GM21528 (cell line): ENCODE results near the gene TMEM207.

Experiments
- ATAC-seq: cut with Tn5 transposase; IDR thresholded peaks from one replicate; pipeline ENCODE4 v1.9.1; 2021; ENCODE audit warnings: mild to moderate bottlenecking, moderate library complexity; ENCODE audit not compliant: unreplicated experiment, low FRiP score

Gene TMEM207

DNA sequence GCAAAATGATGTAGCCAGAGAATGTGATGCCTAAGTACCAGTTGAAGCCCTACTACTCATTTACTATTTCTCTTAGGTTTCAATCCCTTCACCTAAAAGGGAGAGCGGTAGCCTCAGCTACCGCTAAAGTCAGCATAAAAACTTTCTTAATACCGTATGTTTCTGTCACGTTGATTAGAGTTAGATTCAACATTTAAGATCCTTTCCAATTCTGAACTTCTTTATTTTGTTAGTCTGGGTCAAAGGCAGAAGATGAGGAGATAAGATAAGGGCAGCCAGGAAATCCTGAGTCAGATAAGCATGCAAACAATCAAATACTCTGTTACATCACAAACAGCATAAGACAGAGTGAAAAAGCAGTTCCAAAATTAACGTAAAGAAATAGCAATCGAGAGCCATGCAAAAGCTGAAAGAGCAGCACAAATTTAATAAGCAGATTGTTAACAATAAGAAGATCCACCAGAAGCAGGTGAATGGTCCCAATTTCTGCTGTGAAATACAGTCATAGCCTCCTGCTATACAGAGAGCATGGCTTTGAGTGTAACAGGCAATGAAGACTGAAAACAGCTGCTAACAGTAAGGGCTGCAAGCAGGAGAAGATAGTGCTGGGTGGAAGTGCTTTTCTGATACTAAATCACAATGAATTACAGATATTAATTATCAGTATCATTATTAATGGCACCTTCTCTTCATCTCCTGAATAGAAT is 3.0 kb downstream of the TMEM207 start:
- no peak for ATAC-seq

DNA sequence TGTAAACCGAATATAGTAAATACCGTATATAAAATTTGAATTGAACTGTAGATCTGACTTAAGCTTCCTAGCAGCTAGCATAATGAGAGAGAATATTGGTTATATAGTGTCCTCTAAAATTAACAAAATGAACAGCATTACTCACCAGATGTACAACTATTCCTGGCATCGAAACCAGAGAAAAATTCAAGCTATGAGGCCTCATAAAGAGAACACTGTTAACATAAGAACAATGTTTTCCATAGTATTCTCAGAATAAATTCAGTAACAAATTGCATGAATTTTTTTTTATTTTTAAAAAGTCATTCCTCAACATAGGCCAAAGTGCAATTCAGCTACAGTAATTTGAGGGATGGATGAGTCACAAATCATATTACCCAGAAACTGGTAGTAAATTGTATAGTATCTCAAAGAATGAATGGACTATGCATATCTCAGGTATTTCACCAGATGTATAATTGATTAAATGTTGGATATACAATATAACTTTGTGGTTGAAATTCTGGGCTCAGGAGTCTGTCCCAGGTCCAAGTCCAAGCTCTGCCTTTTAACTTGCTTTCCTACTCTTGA is 5.0 kb downstream of the TMEM207 start:
- ATAC-seq, result no peak

DNA sequence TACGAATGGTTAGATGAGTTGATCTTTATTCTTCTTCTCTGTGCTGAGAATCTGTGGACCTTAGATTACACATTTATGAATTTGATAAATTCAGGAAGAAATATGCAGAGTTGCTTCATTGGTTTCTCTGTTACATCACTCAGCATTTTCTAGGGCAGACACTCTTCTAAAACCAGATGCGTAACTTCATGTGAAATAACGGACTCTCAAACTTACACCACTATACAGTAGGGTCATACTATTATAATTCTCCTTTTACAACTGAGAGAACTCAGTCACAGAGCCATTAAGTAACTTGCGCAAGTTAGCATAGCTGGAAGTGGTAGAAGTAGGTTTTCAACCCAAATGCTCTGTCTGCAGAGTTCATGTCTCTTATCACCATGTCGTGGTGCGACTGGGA is 5.7 kb downstream of the TMEM207 start:
- no peak for ATAC-seq

DNA sequence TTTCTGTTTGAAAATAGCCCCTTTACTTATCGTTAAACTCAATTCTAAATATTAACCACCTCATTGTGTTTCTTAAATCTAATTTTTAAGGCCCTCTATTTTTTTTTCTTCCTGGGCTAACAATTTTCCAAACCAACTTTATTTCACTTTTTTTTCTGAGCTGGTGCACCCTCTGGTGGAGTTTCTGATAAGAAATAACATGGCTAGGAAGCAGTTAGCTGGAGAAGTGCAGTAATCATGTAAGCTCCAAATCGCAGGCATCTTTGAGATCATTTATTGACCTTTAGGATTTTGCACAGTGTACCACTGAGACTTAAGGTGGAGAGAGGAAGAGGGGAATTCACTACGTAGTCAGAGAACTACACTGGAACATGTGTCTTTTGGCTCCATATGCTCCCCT is 6.4 kb downstream of the TMEM207 start:
- ATAC-seq, result no peak

DNA sequence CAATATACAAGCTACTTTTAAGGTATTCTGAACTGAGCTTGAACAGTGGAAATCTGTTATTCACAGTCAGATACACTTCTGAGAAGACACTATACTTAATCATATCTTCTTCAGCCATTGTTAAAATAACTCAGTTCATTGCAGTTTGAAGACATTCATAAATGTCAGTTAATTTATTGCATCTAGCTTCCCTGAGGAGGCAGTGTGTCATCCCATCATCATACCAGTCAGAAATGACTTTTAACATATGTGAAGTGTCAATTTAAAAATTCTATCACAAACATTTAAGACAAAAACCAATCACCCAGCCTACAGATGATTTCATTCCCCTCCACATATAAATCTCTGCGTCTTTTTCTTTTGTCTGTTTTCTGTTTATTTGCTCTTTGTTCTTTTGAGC is 7.5 kb downstream of the TMEM207 start:
- ATAC-seq, result no peak

DNA sequence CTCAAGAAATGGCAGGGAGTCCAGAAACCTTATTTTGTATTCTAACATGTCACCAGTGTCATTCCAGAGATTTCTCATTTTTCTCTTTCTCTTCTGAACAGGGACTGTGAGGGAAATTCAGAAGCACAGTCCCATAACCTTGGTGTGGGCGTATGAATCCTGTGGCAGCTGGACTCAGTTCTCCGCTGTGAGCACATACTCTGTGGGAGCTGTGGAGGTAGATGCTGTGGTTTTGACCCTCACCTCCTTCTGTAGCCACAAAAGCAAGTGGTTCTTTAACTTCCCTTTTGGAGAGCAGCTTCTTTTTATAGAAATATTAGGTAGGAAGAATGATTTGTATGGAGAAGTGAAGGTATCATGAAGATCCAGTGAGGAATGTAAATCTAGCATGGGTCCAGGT is 13.4 kb downstream of the TMEM207 start:
- ATAC-seq, result no peak

DNA sequence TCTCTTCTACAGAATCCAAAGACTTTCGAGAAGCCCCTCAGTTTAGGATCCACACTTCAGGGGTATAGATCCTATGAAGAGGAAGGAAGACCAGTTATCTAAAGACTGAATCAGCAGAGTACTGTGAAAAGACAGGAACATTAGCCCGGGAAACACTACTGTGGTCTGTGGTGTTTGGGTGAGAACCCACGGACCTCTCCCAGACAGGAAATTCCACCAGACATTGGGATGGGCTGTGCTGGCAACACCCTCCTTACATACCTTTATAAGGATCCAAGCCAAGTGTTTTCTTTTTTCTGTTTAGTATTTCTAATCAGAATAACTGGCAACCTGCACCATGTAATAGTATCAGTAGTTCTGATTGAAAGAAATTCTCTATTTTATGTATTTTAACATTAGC is 14.1 kb downstream of the TMEM207 start:
- ATAC-seq, result no peak

DNA sequence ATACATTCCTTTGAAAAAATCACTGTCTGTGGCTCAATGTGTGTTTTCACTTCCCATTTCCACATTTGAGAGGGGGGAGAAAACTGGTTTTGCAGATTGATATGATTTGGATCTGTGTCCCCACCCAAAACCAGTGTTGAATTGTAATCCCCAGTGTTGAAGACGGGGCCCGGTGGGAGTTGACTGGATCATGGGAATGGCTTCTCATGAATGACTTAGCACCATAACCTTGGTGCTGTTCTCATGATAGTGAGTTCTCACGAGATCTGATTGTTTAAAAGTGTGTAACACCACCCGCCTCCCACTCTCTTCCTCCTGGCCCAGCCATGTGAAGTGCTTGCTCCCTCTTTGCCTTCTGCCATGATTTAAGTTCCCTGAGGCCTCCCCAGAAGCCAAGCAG is 16.1 kb downstream of the TMEM207 start:
- ATAC-seq, result no peak

DNA sequence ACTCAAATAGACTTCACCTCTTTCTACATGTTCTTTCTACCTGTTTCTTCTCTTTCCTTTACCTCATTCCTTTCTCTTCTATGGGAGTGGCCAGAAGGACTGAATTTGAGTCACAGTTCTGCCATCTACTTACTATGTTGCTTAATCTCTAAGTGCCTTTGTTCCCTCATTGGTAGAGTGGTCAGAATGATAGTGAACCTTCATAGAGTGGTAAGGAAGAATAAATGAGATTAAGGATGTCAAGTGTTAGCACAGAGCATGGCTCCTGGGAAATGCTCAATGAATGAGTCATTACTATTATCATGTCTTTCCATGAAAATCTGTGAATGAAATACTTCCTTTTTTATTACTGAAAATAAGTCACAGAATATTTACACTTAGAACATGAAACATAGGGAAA is 17.5 kb downstream of the TMEM207 start:
- ATAC-seq, result no peak

DNA sequence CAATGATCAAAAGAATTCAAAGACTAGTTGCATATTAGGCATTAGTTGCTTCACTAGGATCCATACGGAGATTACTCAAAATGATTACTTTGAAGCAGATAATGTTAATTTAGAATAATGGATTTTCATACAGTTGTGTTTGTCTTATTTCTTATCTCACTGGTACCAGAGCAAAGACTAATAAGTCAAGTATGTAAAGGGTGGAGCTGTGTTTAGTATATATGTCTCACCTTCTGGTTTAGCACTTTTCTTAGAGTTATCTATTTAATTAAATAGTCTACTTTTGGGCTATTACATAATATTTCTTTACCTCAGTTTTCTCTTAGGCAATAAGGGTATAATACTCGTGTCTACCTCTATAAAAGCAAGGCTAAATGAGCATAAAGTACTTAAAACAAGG is 18.8 kb downstream of the TMEM207 start:
- ATAC-seq, result no peak

DNA sequence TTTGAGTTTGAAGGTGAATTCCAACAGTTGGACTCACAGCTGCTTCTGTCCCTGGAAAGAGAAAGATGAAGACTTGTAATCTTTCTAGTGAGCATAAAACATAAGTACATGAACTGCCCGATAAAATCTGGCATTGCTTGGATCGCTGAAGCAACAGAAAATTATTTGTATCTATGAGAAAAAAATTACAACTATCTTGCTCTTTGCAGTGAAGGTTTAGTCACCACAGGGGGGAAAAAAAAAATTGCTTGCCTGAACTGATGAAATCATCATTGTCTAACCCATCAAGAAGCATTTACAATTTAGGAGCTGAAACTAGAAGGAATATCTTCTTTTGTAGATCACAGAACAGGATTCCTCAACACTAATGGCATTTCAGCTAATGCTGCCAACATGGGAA is 20.0 kb downstream of the TMEM207 start:
- no peak for ATAC-seq

DNA sequence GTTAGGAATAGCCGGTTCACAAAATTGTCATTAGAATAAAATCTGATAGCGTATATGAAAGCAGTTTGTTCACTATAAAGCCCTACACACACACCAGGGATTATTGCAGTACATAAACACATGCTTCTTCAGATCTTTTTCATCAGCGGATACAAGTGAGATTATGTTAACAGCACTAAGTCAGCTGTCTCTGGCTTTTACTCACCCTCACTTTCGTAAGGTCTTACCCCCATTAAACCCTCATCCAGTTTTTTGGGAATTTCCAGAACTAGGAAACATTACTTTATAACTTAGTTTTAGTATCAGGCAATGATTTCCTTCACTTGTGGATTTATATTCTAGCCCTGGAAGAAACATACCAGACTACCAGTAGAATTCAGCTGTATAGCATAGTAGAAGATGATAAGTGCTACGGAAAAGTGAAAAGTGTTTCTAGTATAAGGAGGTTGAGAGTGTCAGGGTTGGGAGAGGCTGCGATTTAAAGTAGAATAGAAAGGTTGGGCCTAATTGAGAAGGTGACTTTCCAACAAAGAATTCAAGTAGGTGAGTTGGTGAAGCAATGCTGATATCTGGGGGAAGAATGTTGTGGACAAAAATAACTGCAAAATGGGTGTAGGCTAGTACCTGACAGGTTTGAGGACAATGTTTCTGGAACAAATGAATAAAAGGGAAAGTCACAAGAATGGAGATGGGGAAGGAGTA is 22.7 kb downstream of the TMEM207 start:
- ATAC-seq, result no peak

DNA sequence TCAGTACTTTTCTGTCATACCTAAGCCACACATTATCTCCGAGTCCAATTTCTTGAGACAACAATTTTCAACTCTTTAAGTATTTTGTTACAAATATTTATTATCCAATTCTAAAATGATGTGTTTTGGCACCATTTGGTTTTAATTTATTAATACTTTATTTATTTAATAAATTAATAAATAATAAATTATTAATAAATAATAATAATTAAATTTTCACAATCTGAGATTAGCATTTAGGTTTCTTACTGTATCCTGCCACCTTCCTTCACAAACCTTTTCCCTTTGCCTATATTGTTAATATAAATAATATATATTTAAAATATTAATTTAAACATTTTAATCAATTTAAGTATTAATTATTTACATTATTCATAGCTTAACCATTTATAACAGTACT is 23.9 kb downstream of the TMEM207 start:
- no peak for ATAC-seq

DNA sequence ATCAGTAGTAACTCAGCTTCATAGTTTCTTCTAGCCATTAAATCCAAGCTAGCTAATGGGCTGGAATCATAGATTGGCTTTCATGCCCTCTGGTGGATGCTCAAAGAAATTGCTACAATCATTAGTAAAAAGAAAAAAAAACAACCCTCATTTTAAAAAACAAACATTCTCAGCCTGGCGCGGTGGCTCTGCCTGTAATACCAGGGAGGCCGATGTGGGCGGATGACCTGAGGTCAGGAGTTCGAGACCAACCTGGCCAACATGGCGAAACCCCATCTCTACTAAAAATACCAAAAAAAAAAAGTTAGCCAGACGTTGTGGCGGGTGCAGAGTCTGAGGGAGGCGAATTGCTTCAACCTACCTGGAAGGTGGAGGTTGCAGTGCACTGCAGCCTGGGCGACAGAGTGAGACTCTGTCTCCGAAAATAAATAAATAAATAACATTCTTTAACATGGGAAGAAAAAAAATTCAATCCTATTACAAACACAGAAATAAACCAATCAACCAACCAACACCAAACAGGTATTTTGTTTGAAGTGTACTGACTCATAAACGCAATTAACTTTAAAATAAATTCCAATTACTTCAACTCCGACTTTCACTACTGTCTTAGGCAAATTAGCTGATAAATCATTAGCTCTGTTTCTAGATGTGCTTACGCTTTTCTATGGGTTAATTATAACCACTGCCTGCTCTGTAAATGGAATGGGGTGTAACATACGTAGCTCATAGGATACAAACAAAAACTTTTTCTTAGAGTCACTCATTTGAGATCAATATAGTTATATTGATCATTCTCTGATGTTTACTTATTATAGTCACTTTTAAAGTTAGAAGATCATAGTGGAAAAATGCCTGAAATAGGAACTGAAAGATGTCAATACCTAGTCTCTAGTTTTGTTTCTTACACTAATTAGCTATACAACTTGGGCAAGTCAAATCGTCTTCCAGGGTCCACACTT is 24.9 kb downstream of the TMEM207 start:
- ATAC-seq, result peak; percentile 59

DNA sequence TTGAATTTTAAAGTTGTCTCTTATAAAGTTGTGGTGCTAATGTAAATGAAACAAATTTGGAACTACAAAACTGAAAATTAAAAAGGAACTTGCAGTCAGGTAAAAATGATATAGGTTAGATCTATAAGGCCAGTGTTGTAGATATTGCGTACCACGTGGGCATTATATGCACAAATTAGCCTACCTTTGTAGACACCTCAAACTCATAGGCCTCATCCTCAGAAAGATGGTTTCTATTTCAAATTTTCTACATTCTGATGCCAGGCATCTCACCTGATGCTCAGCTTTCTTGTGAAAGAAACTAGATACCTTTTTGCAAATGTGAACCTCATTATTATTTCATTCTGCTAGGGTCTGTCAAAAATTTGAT is 25.6 kb downstream of the TMEM207 start:
- peak; percentile 17 for ATAC-seq

DNA sequence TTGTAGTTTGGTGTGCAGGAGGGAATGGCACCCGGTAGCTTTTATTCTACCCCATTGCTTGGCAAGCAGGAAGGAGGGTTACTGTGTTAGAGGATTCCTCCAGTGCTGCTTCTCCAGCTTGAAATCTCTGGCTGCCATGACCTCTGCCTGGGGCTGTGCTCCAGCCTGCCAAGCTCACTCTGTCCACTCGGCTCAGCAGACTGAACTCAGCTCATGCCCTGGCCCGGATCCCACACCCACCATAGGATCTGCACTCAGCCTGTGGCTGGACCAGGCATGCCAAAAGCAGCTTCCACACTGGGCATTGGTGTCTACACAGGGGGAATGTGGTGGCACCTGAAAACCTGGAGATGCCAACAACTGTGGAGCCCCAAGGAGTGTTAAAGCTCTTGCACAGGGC is 35.4 kb downstream of the TMEM207 start:
- ATAC-seq, result no peak

DNA sequence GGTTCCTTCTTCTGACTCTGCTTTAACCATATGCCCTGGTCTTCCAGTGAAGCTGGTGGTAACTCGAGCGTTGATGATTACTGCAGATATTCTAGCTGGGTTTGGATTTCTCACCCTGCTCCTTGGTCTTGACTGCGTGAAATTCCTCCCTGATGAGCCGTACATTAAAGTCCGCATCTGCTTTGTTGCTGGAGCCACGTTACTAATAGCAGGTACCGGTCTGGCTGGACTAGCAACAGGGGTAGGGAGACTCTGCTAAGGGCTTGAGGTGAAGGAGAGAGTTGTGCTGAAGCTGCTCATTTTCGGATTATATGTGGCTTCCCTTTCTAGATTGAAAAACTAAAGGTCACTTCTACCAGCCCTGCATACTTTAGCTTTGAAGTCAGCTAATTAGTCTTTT is 45.0 kb downstream of the TMEM207 start:
- no peak for ATAC-seq

DNA sequence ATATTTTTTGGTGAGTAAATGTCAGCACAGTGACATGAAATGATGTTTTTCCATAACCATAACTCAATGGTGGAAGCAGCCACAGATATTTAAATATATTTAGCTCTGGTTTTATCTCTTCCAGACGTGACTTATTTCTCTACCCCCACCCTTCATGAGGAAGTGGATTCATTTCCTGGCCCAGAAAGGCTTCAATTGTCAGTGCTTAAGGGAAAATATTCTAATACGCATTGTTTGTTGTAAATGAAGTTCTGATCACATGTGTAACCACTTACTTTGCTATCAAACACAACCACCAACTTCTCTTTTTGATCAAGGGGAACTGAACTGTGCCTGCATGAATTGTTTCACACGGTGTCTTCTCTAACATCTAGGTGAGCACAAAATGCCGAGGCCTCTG is 47.7 kb downstream of the TMEM207 start:
- no peak for ATAC-seq

DNA sequence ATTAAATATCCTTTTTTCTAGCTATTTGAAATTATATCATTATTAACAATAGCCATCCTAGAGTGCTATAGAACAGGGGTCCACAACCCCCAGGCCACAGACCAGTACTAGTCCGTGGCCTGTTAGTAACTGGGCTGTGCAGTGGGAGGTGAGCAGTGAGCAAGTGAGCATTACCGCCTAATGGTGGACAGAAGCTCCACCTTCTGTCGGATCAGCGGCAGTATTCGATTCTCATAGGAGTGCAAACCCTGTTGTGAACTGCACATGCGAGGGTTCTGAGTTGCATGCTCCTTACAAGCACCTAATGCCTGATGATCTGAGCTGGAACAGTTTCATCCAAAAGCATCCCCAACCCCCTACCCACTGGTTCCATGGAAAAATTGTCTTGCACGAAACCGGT is 50.0 kb downstream of the TMEM207 start:
- ATAC-seq, result no peak

DNA sequence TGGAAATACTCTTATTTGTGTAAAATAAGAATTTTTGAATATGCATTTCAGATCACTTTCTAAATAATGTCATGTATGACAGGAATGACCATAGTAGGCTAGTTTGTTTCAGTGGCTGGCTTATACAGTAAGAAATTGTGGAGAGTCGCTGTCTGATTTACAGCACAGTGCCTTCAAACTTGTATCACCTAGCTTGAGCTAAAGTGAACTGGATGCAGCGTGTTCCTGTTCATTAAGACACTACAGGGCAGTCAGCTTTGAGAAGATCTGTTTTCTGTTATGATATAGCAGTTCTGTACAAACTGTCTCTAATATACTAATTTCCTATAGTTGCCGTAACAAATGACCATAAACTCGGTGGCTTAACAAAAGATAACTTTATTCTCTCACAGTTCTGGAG is 51.8 kb downstream of the TMEM207 start:
- no peak for ATAC-seq

DNA sequence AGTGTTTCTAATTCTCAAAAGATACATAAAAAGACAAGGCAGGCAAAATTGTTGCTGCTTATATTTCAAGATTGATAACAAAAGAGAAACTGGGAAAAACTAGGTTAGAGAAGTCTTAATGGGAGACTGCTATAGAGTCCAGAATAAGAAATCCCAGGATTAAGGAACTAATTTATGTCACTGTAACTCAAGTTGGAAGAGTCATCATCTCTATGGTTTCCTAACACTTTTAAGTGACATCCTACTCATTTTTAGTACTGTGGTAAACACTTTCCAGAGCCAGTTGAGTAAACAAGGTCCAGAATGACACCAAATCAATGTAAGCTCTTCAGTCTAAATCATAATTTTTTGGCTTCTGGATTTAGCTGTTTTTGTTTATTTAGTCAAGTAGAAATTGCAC is 53.7 kb downstream of the TMEM207 start:
- ATAC-seq, result no peak
